ENCODE data around the gene RASGRF1.
"Not testable (repeated sequence)": the region's sequence is repeated elsewhere in the genome, so short reads cannot be mapped to it uniquely, and the experiment has no call there.

RASGRF1 gene

DNA sequence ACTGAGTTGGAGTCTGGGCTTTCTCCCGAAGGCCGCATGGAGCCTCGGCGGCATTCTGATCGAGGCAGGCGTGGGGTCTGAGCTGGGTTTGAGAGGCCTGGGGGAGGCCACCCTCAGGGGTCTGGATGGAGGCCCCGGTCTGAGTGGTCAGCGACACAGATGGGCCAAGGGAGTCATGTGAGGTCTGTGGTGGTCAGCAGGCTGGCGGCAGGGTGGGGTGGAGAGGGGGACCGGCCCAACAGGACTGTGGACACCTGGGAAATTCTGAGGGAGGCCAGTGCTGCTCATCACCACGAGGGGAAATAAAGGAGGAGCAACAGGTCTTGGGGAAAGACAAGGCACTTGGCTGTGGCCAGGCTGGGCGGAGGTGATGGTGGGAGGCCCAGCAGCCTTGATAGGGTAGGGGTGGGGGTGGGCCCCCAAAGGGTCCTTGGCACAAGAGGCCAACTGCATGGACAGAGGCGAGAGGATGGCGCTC is 161.9 kb downstream of the RASGRF1 start:
- DNase-seq: no peak

DNA sequence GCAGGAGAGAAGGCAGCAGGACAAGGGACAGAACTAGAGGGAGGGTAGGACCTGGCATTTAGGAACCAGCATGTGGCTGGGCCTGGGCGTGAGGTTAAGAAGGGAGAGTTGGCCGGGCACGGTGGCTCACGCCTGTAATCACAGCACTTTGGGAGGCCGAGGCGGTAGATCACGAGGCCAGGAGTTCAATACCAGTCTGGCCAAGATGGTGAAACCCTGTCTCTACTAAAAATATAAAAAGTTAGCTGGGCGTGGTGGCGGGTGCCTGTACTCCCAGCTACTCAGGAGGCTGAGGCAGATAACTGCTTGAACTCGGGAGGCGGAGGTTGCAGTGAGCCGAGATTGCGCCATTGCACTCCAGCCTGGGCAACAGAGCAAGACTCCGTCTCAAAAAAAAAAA is 162.4 kb downstream of the RASGRF1 start:
- DNase-seq: not testable (repeated sequence)

DNA sequence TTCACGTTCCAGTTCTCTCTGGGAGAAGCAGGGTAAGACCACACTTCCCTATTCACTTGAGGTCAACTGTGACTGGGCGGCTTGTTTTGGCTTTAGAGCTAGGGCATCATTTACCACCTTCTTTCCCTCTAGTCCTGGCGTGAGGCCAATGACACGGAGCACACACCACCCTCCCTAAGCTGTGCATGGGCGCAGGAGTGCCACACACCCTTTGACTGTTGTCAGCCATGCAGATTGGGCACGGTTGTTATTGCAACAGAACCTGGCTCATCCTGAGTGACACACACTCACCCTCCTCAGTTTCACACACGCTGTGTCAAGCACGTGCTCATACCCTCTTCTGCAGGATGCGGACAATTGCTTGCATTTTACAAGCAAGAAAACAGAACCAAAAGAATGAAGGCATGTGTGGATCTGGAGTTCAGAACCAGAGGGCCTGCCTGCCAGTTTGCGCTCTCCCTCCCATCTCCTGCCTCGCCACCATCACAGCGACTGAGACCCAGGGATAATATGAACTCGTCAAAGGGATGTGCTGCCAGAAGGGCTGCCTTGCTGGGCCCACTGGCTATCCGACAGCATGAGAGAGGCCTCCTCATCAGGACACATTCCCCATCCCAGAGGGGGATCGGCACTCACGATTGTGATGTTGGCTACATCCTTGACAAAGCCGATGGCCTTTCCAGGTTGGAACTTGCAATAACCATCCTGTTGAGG is 163.3 kb downstream of the RASGRF1 start:
- no peak for DNase-seq

DNA sequence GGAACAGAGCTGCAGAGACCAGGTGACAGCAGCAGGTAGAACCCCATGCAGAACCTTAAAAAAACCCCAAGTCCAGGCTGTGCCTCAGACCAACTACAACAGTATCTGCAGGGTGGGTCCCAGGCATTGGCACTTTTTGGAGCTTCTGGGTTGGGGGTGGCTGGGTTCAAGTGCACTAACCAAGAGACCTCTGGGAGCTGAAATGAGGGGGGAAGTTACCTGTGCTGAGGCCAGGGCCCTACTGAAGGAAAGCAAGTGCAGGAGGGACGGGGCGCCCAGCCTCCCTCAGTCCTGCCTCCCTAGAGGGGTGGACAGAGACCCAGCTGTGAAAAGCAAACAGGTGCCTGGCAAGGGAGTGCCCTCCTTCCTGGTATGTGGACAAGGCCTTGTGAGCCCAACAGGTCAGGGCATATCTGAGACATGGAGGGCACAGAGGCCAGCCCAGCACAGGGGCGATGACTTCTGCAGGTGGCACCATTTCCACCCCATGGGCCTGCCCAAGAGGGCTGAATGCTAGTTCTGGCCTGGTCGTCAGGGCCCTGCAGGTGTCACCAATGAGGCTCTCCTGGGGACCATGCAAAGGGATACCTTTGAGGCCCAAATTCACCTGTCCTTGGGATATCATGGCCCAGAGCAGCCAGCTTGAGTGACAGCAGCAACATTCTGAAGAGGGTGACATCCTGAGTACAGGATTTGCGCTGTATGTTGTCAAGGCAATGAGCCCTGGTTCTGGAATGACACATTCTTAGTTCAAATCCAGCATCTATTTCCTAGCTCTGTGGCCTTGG is 164.4 kb downstream of the RASGRF1 start:
- DNase-seq: no peak

DNA sequence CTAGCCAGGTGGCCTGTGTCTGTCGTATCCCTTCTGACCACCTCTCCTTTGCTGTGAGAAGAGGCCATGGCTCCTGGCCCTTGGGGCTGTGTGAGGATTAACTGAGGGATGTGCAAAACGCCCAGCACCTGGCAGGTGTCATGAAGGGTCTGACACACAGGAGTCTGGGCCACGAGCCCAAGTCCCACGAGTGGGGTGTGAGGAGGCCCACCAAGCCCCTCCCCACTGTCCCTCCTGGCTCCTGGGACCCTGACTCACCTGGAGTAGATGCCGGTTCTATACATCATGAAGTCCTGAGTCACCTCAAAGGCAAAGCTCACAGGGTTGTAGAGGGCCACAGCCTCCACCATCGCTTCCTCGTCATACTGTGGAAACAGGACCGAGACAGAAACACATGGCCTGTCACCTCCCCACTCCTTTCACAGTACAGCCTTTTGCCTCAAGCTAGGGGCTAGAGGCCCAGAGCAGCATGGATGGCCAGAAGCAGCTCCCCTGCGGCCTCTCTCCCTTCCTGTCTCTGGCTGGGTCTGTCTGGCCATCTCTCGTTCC is 165.4 kb downstream of the RASGRF1 start:
- DNase-seq: no peak

DNA sequence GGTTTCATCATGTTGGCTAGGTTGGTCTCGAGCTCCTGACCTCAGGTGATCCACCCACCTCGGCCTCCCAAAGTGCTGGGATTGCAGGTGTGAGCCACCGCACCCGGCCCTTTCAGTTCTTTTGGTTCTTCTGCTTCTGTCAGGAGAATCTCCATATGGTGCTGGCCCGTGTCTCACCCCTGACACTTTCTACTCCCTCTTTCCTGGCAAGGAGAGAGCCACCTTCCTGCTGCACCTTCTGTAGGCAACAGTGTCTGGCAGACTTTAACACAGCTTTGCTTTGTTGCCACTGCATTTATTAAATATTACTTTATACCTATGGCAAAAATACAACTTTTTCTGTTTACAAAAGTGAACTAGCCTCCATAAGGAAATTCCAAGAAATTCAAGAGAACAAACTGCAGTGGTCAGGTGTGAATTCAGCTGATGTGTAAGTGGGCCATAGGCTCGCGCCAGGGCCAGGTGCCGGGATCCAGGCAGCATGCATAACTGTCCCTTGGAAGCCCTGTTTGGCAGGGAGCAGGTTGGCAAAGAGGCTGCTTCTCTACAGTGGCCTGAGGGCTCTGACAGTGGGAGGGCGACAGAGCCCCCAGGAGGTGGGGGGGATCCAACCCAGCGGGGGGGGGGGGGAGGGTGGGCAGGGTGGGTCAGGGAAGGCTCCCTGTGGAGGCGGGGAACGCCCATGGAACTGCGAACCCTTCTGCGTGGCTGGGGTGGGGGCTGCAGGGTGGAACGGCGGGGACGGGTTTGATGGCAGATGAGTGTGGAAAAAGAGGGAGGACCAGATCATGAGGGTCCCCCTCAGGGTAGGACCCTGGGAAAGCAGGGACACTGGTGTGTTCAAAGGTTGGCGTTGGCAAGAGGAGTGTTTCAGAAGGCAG is 166.9 kb downstream of the RASGRF1 start:
- DNase-seq: no peak

DNA sequence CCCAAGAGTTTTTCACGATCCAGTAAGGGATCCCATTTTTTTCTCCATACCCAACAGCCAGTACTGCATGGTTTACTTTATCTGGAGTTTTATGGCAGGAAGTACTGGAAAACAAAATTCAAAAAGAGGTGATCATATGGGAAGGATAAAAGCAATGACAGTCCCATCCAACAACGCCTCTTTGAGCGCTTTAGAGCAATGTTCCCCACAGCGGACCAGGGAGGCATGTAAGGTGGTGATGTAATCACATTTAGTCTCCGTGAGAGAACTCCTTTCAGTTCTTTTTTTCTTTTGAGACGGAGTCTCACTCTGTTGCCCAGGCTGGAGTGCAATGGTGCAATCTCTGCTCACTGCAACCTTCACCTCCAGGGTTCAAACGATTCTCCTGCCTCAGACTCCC is 167.6 kb downstream of the RASGRF1 start:
- DNase-seq: no peak

DNA sequence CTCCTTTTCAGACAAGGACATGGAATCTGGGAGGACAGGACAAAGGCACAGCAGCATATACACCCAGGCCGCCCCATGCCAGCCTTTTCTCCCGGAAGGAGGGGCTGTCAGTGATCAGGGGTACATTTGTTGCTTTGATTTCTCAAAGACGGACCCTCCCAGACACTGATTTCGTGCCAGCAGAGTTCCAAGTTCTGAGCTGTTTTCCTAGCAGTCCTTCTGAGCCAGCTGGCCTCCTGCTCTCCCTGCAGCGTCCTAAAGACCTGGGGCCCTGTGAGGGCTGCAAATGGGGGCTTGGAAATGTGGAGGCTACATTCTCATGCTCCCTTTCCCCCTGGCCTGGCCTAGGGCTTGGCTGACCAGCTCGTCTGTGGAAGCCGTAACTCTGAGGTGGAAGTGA is 168.1 kb downstream of the RASGRF1 start:
- DNase-seq: no peak

DNA sequence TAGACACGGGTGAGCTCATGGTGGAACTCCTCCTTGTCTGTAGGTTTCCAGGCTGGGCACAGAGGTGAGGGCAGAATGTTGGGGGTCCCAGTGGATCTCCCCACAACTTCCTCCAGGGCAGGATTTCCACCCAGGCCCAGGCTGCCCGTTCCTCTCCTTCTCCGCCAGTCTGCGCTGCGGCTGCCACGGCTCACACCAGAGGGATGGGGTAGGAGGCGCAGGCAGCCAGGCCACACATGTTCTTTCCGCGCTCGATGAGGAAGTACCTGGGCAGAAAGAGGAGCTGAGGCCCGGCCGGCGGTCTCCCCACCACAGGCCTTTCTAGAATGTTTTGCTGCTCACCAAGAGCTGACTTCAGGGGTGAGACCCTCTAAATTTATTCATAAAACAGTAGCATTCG is 168.6 kb downstream of the RASGRF1 start:
- no peak for DNase-seq

DNA sequence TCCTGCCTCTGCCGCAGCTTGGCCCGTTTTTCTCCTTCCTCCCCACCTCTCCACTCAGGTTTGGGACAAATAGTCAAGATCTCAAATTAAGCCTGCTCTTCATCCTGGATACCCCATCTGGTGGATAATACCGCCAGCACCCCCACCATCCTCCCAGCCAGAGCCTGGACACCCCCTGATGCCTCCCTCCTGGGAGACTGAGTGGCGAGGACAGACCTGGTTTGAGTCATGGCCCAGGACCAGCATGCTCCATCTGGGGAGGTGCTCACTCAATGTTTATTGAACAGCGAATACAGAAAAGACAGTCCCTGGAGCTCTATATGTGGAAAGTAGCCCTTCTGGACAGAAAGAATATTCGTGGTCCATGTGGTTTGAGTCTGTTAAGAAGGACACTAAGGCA is 169.1 kb downstream of the RASGRF1 start:
- DNase-seq: no peak

DNA sequence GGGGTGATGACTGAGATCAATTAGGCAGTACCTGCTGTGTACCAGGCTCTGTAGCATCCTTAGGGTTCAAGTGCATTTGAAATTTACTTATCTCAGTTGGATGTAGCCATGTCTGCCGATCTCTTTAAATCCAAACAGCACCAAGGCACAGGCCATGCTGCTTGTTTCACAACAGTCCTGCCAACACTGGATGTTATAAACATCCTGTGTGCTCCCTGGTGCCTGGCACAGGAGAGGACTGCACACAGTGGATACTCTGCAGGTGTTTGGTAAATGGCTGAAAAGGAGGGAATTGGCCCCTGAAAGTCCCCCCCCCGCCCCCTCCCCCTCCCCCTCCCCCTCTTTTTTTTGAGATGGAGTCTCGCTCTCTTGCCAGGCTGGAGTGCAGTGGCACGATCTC is 172.7 kb downstream of the RASGRF1 start:
- no peak for DNase-seq

DNA sequence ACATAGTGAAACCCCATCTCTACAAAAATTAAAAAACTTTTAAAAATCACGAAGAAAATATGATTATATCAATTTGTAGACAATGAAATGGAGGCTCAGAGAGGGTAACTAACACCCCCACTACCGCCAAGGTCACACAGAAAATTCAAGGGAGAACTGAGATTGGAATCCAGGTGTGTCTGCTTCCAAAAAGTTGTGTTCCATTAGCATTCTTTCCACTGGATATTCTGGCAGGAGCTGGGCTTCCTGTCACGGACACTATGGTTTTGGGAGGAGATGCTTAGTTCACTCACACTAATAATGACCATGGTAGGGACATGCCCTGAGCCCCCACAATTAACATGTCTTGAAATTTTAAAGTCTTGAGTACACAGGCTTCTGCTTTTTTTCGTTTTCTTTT is 174.5 kb downstream of the RASGRF1 start:
- no peak for DNase-seq

DNA sequence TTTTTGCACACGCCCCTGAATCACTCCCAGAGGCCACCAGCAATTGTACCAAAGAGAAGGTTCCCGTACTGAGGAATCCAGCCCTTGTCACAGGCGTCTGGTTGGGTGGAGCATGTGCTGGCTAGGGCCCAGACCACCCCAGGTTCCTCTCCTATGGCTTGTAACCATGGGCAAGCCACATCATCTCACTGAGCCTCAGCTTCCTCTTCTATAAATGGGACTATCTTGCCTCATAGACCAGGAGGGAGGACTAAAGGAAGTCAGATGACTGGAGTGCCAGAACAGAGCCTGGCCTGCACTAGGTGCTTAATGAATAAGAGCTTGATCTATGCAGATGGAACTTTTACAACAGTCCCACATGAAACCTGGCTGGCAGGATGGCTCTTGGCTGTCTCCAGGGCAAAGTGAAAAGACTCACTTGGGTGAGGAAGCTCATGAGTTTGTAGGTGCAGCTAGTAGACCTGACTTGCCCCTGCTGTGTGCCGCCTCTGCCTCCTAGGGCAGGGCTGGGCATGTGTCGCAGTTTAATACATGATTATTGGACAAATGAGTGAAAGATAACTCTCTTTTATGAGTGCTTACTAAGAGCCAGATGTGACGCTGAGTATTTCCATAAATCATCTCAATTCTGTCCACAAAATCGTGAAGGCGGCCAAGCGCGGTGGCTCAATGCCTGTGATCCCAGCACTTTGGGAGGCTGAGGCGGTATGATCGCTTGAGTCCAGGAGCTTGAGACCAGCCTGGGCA is 175.1 kb downstream of the RASGRF1 start:
- DNase-seq: no peak

DNA sequence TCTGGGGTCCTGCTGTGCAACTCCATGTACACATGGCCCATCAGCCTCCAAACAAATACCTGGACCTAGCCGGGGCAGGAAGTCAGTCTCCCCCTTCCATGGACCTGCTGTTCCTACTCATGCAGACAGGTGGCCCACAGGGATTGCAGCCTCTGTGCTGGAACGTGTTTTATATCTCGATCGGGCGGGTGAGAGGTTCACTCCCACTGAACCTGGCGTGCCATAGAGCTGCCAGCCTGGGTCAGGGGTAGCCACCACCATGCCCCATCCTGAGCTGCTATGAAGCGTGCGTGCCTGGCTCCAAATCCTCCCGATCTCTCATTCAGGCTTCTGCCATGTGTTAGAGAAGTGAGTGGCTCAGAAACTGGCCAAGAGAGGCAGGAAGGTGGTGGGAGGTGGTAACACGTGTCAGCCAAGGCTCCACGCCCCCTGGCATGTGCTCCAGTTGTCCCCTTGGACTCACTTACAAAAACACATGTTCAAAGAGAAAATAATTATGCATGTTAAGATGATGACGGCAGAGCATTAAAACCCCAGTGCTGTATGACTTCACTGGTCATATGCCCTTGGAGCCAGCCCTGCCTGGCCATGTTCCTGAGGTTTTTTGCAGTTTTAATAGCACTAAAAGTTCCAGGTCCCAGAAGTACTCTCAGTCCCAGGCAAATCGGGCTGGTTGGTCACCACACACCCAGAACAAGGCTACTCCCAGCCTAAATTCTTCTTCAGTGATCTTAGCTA is 176.4 kb downstream of the RASGRF1 start:
- no peak for DNase-seq

DNA sequence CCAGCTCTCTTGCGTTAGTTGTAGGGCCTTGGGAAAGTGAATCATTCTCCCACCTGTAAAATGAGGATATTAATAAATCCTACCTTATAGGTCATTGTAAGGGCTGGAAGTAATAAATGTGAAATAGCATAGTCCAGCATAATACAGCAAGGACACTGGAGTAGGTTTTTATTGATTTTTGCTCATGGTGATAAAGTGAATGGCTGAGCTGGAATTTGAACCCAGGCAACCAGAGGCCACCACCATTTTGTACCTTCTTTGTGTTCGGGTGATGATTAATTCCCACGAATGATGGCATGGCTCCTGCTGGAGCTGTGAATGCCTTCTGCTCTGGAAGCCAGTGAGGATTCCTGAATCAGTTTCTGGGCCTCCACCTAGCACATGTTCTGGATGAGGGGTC is 177.6 kb downstream of the RASGRF1 start:
- no peak for DNase-seq

DNA sequence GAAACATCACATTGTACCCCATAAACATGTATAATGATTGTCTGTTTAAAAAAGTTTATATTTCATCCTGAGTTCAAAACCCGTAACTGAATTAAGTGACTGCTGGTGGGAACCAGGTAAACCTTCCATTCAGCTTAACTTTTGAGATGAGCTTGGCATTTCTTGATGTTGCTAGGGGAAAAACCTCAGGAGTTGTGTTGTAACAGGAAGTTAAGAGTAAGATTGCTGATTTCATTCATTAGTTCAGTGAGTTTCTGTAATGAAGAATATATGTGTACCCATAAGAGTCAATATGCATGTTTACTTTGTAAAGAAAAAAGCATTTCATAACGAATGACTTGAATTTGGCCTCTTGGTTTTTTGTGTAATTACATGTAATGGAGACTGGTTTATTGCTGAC is 178.3 kb downstream of the RASGRF1 start:
- DNase-seq: no peak

DNA sequence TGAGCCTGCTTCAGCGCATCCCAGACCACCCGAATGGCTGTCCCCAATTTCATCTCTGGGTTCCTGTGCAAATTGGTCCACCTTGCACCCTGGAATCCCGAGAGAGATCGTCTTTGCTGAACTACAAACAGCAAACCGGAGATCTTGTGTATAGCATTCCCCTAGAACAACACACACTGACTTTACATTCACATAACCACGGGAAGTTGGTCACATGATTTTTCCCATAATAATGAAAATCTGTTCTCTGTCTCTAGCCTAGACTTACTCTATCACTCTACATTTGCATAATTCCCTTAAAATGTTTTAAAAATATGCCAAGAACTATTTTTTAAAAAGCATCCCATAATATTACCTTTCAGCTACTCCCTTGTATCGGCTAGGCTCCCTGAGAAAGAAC is 180.3 kb downstream of the RASGRF1 start:
- DNase-seq: no peak
